T-helper 1 cell (primary cell): ENCODE measurements around the gene TEX13B.

Experiments
- DNase-seq, 5 donors: peaks; one replicate each; pipeline ENCODE4 v3.0.0-alpha.2; 2012 to 2020

The TEX13B gene

GRCh38 chrX:107935664-107936433 lies 46.3 kb downstream of the TEX13B start:
- no peak for DNase-seq

DNA sequence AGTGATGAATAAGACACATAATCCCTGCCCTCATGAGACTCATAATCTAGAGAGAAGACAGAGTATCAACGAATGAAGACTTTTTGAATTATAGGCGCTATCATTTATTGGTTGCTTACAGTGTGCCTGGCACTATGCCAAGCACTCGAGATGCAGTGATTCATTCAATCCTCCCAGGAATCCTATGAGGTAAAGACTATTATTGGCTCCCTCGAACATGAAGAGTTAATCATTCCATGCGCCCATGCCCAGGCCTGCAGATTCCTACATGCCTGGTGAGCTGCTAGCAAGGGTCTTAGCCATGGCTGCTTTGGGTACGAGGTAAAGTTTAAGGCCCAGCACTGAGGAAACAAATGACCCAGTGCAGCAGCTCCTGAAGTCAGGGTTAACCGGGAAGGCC lies 47.0 kb downstream of the TEX13B start:
- no peak for DNase-seq

DNA sequence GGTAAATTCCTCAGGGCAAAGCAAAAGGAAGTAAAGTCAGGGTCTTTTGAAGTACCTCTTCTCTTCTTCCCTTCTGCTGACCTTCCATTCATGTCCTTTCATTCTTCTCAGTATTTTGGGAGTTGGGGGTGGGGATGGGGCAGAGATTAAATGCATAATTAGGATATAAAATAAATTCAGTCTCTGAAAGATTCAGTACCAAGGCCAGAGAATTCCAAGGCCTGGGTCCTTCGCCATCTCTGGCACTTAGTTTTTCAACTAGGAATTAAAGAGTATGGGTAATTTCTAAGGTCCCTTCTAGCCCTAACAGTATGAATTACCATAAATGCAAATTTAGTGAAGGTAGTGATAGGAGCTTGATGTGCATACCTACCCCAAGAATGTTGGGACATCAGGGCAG lies 47.9 kb downstream of the TEX13B start:
- DNase-seq = no peak
